Prostate gland (tissue), 2 donors: ENCODE data around the gene DNMT3B. TPM values are rescaled to one million over a fixed set of nuclear protein-coding genes. Genes with fewer than 3 reads are reported as not detected.

ENCODE experiments used
- DNase-seq: peaks from one replicate; pipeline ENCODE4 v3.0.0-alpha.2; 2019; ENCODE audit warnings: low spot score
- H3K27ac ChIP-seq, 2 donors: fragments of 200-600 bp; sonication (generic); 2 replicates each; pipeline ENCODE4 v1.5.1; 2017 to 2019
- H3K27me3 ChIP-seq: fragments of 200-600 bp; sonication (generic); replicated peaks from 2 replicates; pipeline ENCODE4 v1.5.1; 2019; ENCODE audit not compliant: insufficient read depth
- H3K36me3 ChIP-seq, 2 donors: fragments of 200-600 bp; sonication (generic); 1 replicate in 1 of 2; 2 replicates in 1 of 2; pipeline versions ENCODE4 v1.5.1 to v1.8.1; 2017 to 2019
- H3K4me1 ChIP-seq: fragments of 200-600 bp; sonication (generic); replicated peaks from 2 replicates; pipeline ENCODE4 v1.5.1; 2019
- H3K4me3 ChIP-seq, 2 donors: fragments of 200-600 bp; sonication (generic); 2 replicates each; pipeline ENCODE4 v1.5.1; 2017 to 2019
- H3K9me3 ChIP-seq: fragments of 200-600 bp; sonication (generic); 2 replicates; pipeline ENCODE4 v1.5.1; 2017
- CTCF ChIP-seq, 4 experiments: fragments of 200-600 bp in 2 of 4; fragments of 450-650 bp in 2 of 4; sonication (generic) in 2 of 4; IDR thresholded peaks; 1 replicate in 3 of 4; 2 replicates in 1 of 4; pipeline ENCODE4 v1.5.1; 2016 to 2019; ENCODE audit warnings: antibody characterized with exemption in 4 of 4, mild to moderate bottlenecking in 2 of 4, moderate library complexity in 2 of 4
- POLR2A ChIP-seq: fragments of 450-650 bp; IDR thresholded peaks from one replicate; pipeline ENCODE4 v1.6.1; 2016; ENCODE audit warnings: antibody characterized with exemption, mild to moderate bottlenecking
- POLR2AphosphoS5 ChIP-seq: sonication (generic); formaldehyde crosslinking; IDR thresholded peaks from one replicate; pipeline ENCODE4 v1.6.1; 2017; ENCODE audit warnings: antibody characterized with exemption
- WGBS: methylation state at CpG from one replicate; pipeline ENCODE4 v1.1.5; 2018; 5-methylcytosine and 5-hydroxymethylcytosine counted together
- intact Hi-C: fragments of 100-400 bp; cut with DNase I; formaldehyde crosslinking; loops from one replicate; pipeline ENCODE4 v1.14.2; 2022
- total RNA-seq, 2 donors: library from RNA; depleted of rRNA; stranded (reverse); fragments of >200 nt; gene quantifications; one replicate each; pipeline ENCODE4 v1.1.0, GENCODE V29; 2016

Gene DNMT3B
- total RNA-seq, 2 donors from 2014 or later, result 0.41 to 11.5 TPM

- H3K9me3 ChIP-seq, result no peaks in the 10 kb centered on the region
- H3K4me1 ChIP-seq, result no peaks in the 10 kb centered on the region
- no peak for DNase-seq
- 65% methylated on average over 8 of the region's 8 CpGs for WGBS
- no peaks in the 10 kb centered on the region for H3K36me3 ChIP-seq
- no peaks in the 10 kb centered on the region for H3K27me3 ChIP-seq
- H3K27ac ChIP-seq, result no peak overlapping the region
- H3K4me3 ChIP-seq, result no peak overlapping the region
- TF ChIP-seq POLR2A (no peak), CTCF (IDR thresholded peaks at IDR 0.05) (no peak), POLR2AphosphoS5 (no peak)
- intact Hi-C loops, result no loop called here
Observed at GRCh38 chr20:32805721-32806120, 43.5 kb downstream of the DNMT3B start.

- no peak overlapping the region for H3K27ac ChIP-seq
- 66% methylated on average over 5 of the region's 5 CpGs for WGBS
Observed at GRCh38 chr20:32806356-32806755, 44.2 kb downstream of the DNMT3B start.

GRCh38 chr20:32807706-32808105 is 45.5 kb downstream of the DNMT3B start:
- intact Hi-C loops, result no loop called here
- TF ChIP-seq POLR2AphosphoS5, result no peak
- no peak for TF ChIP-seq POLR2A
- TF ChIP-seq CTCF (IDR thresholded peaks at IDR 0.05), result no peak

More at GRCh38 chr20:32806356-32806755, 44.2 kb downstream of the DNMT3B start:
- H3K36me3 ChIP-seq, result no peaks in the 10 kb centered on the region
- DNase-seq, result no peak
- intact Hi-C loops, result no loop called here
- TF ChIP-seq POLR2A (no peak), CTCF (IDR thresholded peaks at IDR 0.05) (no peak), POLR2AphosphoS5 (no peak)
- H3K4me1 ChIP-seq, result no peaks in the 10 kb centered on the region
- no peak overlapping the region for H3K4me3 ChIP-seq
- H3K27me3 ChIP-seq, result no peaks in the 10 kb centered on the region
- H3K9me3 ChIP-seq, result no peaks in the 10 kb centered on the region

GRCh38 chr20:32808438-32808837 is 46.3 kb downstream of the DNMT3B start:
- Histone ChIP-seq H3K36me3 (no peaks in the 10 kb centered on the region), H3K27ac (no peak overlapping the region), H3K4me1 (no peaks in the 10 kb centered on the region), H3K27me3 (no peaks in the 10 kb centered on the region), H3K9me3 (no peaks in the 10 kb centered on the region), H3K4me3 (no peak overlapping the region)
- intact Hi-C loops, result no loop called here
- no peak for DNase-seq
- 50% methylated on average over 4 of the region's 4 CpGs for WGBS
- TF ChIP-seq CTCF (IDR thresholded peaks at IDR 0.05), result no peak
- TF ChIP-seq POLR2A, result no peak
- TF ChIP-seq POLR2AphosphoS5, result no peak

More at GRCh38 chr20:32807706-32808105, 45.5 kb downstream of the DNMT3B start:
- H3K27ac ChIP-seq, result no peak overlapping the region
- no peaks in the 10 kb centered on the region for H3K36me3 ChIP-seq
- 56% methylated on average over 9 of the region's 9 CpGs for WGBS
- H3K4me3 ChIP-seq, result no peak overlapping the region
- no peaks in the 10 kb centered on the region for H3K4me1 ChIP-seq
- no peaks in the 10 kb centered on the region for H3K27me3 ChIP-seq
- no peaks in the 10 kb centered on the region for H3K9me3 ChIP-seq
- no peak for DNase-seq

- WGBS, result 83% methylated on average over 4 of the region's 4 CpGs
- no peak for TF ChIP-seq POLR2A
- no peak for TF ChIP-seq CTCF (IDR thresholded peaks at IDR 0.05)
- TF ChIP-seq POLR2AphosphoS5, result no peak
- Histone ChIP-seq H3K27ac (no peak overlapping the region), H3K4me3 (no peak overlapping the region), H3K36me3 (no peaks in the 10 kb centered on the region), H3K9me3 (no peaks in the 10 kb centered on the region), H3K4me1 (no peaks in the 10 kb centered on the region), H3K27me3 (no peaks in the 10 kb centered on the region)
- no peak for DNase-seq
- intact Hi-C loops, result no loop called here
Observed at GRCh38 chr20:32809907-32810306, 47.7 kb downstream of the DNMT3B start.
